Fibroblast of pulmonary artery (primary cell): ENCODE data around the gene EXOSC3.
"Not testable (repeated sequence)": the region's sequence is repeated elsewhere in the genome, so short reads cannot be mapped to it uniquely, and the experiment has no call there.

Source experiments
- DNase-seq: peaks from one replicate; pipeline ENCODE4 v3.0.0-alpha.2; 2010; ENCODE audit warnings: low read depth
- H3K4me3 ChIP-seq: replicated peaks from 2 replicates; pipeline ENCODE4 v1.5.1; 2011; ENCODE audit warnings: low read depth, mild to moderate bottlenecking, control low read depth, low read length, moderate library complexity
- CTCF ChIP-seq: IDR thresholded peaks from 2 replicates; pipeline ENCODE4 v1.5.1; 2011; ENCODE audit warnings: mild to moderate bottlenecking, control low read depth, low read length, inconsistent platforms; ENCODE audit errors: missing control alignments

EXOSC3 gene

GRCh38 chr9:37753489-37754190, 31.2 kb downstream of the EXOSC3 start, which contains the start of gene TRMT10B:
TRMT10B (plus strand) TSS chr9:37753805; CDS start chr9:37761932, 8,127 bp downstream.
- DNase-seq: peak; percentile 75
- H3K4me3 ChIP-seq: peak within 1 kb of the TSS; percentile 84
- TF ChIP-seq CTCF: no peak

- H3K4me3 ChIP-seq: peak overlapping the region; percentile 84
- DNase-seq: no peak
- TF ChIP-seq CTCF: no peak
Measured at GRCh38 chr9:37752642-37753488, 32.0 kb downstream of the EXOSC3 start.

- not testable (repeated sequence) for H3K4me3 ChIP-seq, DNase-seq
Measured at GRCh38 chr9:37752112-37752511, 32.8 kb downstream of the EXOSC3 start.

- not testable (repeated sequence) for H3K4me3 ChIP-seq, DNase-seq
Measured at GRCh38 chr9:37751704-37752103, 33.2 kb downstream of the EXOSC3 start.

GRCh38 chr9:37751186-37751585, 33.7 kb downstream of the EXOSC3 start:
- no peak for DNase-seq
- no peak for TF ChIP-seq CTCF
- H3K4me3 ChIP-seq: no peak overlapping the region

- no peak for DNase-seq
- H3K4me3 ChIP-seq: no peak overlapping the region
- no peak for TF ChIP-seq CTCF
Measured at GRCh38 chr9:37749129-37749528, 35.7 kb downstream of the EXOSC3 start.

- DNase-seq: peak; percentile 77
- peak; percentile 99 for TF ChIP-seq CTCF
- no peak overlapping the region for H3K4me3 ChIP-seq
Measured at GRCh38 chr9:37747271-37747753, 37.6 kb downstream of the EXOSC3 start.
